Thoracic aorta (tissue), 2 donors: ENCODE measurements around the gene SLC41A3. TPM values are rescaled to one million over a fixed set of nuclear protein-coding genes. Genes with fewer than 3 reads are reported as not detected.

Experiments used
- ATAC-seq: fragments of 150-250 bp; one replicate; pipeline ENCODE4 v1.8.0; 2017; ENCODE audit warnings: low read depth; ENCODE audit not compliant: insufficient number of reproducible peaks, low FRiP score
- DNase-seq: peaks from one replicate; pipeline ENCODE4 v3.0.0-alpha.2; 2020; ENCODE audit warnings: low spot score
- H3K27ac ChIP-seq, 2 donors: fragments of 200-600 bp; sonication (generic); 1 replicate in 1 of 2; 2 replicates in 1 of 2; pipeline ENCODE4 v1.5.1; 2016; ENCODE audit warnings: mild to moderate bottlenecking in 2 of 2, moderate library complexity in 2 of 2
- H3K27me3 ChIP-seq: fragments of 200-600 bp; sonication (generic); replicated peaks from 2 replicates; pipeline ENCODE4 v1.6.0; 2016; ENCODE audit warnings: mild to moderate bottlenecking; ENCODE audit not compliant: insufficient read depth
- H3K36me3 ChIP-seq: fragments of 200-600 bp; sonication (generic); one replicate; pipeline ENCODE4 v1.5.1; 2016
- H3K4me1 ChIP-seq, 2 donors: fragments of 200-600 bp; sonication (generic); 1 replicate in 1 of 2; 2 replicates in 1 of 2; pipeline versions ENCODE4 v1.5.1 to v1.6.0; 2016; ENCODE audit warnings: low read depth in 2 of 2, mild to moderate bottlenecking in 1 of 2; ENCODE audit not compliant: control insufficient read depth in 1 of 2
- H3K4me3 ChIP-seq: fragments of 200-600 bp; sonication (generic); 2 replicates; pipeline ENCODE4 v1.5.1; 2016; ENCODE audit warnings: mild to moderate bottlenecking
- H3K9me3 ChIP-seq: fragments of 200-600 bp; sonication (generic); 2 replicates; pipeline ENCODE4 v1.5.1; 2016
- total RNA-seq, 2 donors: library from RNA; depleted of rRNA; stranded (reverse); fragments of >200 nt; gene quantifications; one replicate each; pipeline versions ENCODE4 v1.1.0 to v1.2.3, GENCODE V29; 2016
- TF ChIP-seq, protein P1 (sequence below): fragments of 200-600 bp; sonication (generic); IDR thresholded peaks from one replicate; pipeline ENCODE4 v1.5.1; 2019; ENCODE audit warnings: antibody characterized with exemption

SLC41A3 gene
- total RNA-seq, 2 donors from 2014 or later = 70.9 to 106 TPM

DNA sequence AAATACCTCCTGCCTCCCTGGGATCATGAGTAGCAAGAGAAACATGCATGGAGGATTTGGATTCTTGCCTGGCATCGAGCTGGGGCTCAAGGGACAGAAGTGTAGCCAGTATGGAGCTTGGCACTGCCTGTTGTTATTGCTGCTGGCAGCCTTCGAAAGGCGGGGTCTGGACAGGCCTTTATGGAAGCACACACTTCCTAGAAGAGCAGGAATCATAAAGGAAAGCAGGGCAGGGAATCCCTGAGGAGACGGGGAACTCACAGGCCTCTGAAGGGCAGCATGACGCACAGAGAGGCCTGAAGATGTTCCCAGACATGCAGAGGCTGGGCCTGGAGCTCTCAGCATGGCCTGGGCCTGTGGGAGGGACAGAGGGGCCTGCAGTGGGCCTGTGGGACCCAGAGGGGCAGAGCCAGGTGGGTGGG lies 18.6 kb upstream of the SLC41A3 start:
- DNase-seq = peak; percentile 81
- Histone ChIP-seq H3K27ac (peak overlapping the region; percentile 96 to 98), H3K9me3 (no peaks in the 10 kb centered on the region), H3K27me3 (no peaks in the 10 kb centered on the region), H3K36me3 (peaks cover 10% of the 10 kb centered on the region), H3K4me3 (no peak overlapping the region), H3K4me1 (peaks cover 37 to 61% of the 10 kb centered on the region in 2 donors)
- TF ChIP-seq, protein P1, sequence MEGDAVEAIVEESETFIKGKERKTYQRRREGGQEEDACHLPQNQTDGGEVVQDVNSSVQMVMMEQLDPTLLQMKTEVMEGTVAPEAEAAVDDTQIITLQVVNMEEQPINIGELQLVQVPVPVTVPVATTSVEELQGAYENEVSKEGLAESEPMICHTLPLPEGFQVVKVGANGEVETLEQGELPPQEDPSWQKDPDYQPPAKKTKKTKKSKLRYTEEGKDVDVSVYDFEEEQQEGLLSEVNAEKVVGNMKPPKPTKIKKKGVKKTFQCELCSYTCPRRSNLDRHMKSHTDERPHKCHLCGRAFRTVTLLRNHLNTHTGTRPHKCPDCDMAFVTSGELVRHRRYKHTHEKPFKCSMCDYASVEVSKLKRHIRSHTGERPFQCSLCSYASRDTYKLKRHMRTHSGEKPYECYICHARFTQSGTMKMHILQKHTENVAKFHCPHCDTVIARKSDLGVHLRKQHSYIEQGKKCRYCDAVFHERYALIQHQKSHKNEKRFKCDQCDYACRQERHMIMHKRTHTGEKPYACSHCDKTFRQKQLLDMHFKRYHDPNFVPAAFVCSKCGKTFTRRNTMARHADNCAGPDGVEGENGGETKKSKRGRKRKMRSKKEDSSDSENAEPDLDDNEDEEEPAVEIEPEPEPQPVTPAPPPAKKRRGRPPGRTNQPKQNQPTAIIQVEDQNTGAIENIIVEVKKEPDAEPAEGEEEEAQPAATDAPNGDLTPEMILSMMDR = no peak
- ATAC-seq = peak; percentile 50

DNA sequence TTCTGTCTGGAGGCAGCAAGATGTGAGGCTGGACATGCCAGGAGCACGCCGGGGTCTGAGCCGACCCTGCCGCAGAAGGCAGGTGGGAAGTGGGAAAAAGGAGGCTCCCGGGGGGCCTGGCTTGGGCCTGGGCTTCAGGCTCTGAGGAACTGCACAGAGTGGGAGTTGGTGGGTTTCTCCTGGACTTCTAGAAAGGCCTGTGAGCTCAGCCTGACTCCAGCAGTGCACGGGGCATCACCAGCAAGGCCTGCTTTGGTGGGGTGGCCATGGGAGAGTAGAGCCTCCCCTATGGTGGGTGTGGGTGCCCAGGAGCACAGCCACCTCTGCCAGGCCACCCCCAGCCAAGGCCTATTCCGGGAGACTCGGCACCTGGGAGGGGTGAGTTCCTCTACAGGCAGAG lies 18.1 kb upstream of the SLC41A3 start:
- H3K4me1 ChIP-seq = peaks cover 37 to 61% of the 10 kb centered on the region in 2 donors
- peak overlapping the region; percentile 96 to 98 for H3K27ac ChIP-seq
- peak overlapping the region; percentile 11 for H3K4me3 ChIP-seq
- TF ChIP-seq, protein P1 = no peak
- peaks cover 7% of the 10 kb centered on the region for H3K36me3 ChIP-seq
- ATAC-seq (no peak), DNase-seq (no peak)
- no peaks in the 10 kb centered on the region for H3K9me3 ChIP-seq
- H3K27me3 ChIP-seq = no peaks in the 10 kb centered on the region

DNA sequence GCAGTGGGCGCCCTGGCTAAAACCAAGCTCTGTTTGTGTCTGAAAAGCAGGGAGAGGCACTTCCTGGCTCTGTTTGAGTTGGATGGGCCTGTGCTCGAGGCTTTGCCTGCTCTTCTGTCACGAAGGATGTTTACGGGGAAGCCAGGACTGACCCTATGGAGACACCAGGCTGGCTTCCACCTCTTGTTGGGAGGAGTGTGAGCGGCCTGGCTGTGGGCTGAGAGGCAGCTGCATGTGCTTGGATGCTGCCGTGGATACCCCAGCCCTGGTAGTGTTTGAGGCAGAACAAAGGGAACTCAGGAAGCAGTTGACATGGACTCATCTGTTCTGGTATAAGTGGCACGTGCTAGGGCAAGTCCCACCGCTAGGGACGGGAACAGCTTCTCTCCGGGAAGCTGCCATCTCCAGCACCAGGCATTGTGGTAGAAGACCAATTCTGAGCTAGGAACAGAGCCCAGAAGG lies 17.6 kb upstream of the SLC41A3 start:
- peak overlapping the region; percentile 52 for H3K4me3 ChIP-seq
- H3K9me3 ChIP-seq = no peaks in the 10 kb centered on the region
- no peaks in the 10 kb centered on the region for H3K27me3 ChIP-seq
- peaks cover 37 to 61% of the 10 kb centered on the region in 2 donors for H3K4me1 ChIP-seq
- H3K27ac ChIP-seq = peak overlapping the region; percentile 96 to 98
- TF ChIP-seq, protein P1 = peak; percentile 35
- ATAC-seq = no peak
- peaks cover 6% of the 10 kb centered on the region for H3K36me3 ChIP-seq
- no peak for DNase-seq

DNA sequence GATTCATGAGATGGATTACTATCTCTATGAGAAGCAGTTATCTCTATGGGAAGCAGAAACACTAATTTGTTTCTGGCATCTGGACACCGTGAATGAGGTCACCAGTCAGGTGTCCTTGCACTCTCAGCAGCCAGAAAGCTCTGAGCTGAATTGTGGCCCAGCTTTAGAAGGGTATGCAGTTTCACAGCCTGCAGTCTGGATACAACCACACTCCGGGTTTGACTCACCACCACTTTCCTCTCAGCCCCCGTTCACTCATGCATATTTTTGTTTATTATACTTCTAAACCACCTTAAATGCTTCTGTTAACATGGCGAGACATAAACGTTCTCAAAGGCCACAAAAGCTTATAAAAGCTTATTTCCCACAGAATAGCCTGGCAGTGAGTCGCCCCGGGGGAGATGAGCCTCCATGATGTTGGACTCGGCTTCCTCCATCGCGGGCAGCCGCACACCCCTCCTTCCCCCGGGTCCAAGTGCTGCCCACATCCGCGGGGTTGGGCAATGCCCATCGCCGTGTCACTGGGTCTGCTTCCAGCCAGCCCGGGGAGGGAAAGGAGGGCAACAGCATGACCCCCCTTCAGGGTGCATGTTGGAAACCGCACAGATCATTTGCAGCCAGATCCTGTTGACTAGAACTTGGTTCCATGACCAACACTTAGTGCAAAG lies 16.8 kb upstream of the SLC41A3 start:
- Histone ChIP-seq H3K36me3 (peaks cover under 1% of the 10 kb centered on the region), H3K27ac (peak overlapping the region; percentile 96 to 98), H3K4me3 (peak overlapping the region; percentile 52), H3K9me3 (peaks cover 2% of the 10 kb centered on the region), H3K27me3 (no peaks in the 10 kb centered on the region), H3K4me1 (peaks cover 37 to 61% of the 10 kb centered on the region in 2 donors)
- ATAC-seq (peak; percentile 24), DNase-seq (no peak)
- TF ChIP-seq, protein P1 = no peak

DNA sequence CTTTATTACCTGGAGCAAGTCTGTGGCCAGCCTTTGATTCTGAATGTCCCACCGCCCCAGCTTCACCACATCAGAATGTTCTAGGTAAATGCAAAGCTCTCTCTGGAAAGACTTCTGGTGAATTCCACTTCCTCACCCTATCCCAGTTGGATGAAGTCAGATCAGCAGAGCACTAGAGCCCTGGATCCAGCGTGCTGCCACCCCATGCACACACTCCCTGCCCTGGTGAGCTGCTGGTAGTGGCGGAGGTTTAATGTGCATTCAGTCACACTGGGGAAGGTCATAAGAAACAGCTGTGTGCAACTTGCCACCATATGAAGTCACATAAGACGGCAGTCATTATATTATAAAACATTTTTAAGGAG lies 16.3 kb upstream of the SLC41A3 start:
- Histone ChIP-seq H3K27ac (peak overlapping the region; percentile 96 to 98), H3K4me3 (peak overlapping the region; percentile 52), H3K9me3 (peaks cover 2% of the 10 kb centered on the region), H3K27me3 (no peaks in the 10 kb centered on the region), H3K36me3 (no peaks in the 10 kb centered on the region), H3K4me1 (peaks cover 37 to 61% of the 10 kb centered on the region in 2 donors)
- DNase-seq (no peak), ATAC-seq (no peak)
- TF ChIP-seq, protein P1 = no peak
